OCI-LY7 (cell line): ENCODE results near the gene PYGB.

Experiments used
- CTCF ChIP-seq: fragments of 200-600 bp; sonication (generic); conservative IDR thresholded peaks from 2 replicates; pipeline ENCODE4 v1.5.1; 2014; ENCODE audit warnings: mild to moderate bottlenecking, antibody characterized with exemption, low read length, moderate library complexity, mixed read lengths
- EZH2phosphoT487 ChIP-seq: fragments of 200-600 bp; sonication (generic); IDR thresholded peaks from 2 replicates; pipeline ENCODE4 v1.6.1; 2018; ENCODE audit warnings: low read depth, borderline replicate concordance, mild to moderate bottlenecking, mixed run types, antibody characterized with exemption, low read length, moderate library complexity, mixed read lengths

DNA sequence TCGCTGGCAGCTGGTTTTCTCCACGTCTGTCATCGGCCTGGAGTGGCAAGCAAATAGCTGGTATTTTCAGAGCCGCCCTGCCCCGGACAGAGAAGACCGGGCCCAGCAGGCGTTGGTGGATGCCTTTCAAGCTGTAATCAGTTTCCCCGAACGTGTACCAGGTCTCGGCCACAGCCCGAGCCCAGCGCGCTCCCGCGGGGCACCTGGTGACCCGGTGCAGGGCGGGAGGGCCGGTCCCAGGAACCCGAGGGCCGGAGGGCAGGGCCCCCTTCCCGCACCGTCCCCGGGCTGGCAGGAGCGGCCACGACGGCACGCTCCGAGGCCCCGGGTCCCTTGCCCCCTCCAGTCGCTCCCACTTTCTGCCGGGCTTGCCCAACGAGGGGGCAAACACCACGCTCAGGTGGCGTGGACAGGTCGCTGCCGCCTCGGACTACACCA, 348 bp upstream of the PYGB start:
- TF ChIP-seq CTCF (no peak), EZH2phosphoT487 (no peak)
